Measurements from ENCODE around the gene TEX11.

DNA sequence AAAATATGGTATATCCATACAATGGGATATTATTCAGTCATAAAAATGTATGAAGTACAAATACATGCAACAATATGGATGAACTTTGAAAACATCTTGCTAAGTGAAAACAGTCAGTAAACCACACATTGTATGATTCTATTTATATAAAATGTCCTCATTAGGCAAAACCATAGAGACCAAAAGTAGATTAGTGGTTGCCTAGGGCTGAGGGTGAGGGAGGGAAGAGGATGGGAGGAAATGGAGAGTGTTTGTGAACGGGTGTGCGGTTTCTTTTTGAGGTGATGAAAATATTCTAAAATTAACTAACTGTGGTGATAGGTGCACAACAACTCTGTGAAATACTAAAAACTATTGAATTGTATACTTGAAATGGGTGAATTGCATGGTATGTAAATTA is 29.6 kb downstream of the TEX11 start:
- TF ChIP-seq, protein P1, sequence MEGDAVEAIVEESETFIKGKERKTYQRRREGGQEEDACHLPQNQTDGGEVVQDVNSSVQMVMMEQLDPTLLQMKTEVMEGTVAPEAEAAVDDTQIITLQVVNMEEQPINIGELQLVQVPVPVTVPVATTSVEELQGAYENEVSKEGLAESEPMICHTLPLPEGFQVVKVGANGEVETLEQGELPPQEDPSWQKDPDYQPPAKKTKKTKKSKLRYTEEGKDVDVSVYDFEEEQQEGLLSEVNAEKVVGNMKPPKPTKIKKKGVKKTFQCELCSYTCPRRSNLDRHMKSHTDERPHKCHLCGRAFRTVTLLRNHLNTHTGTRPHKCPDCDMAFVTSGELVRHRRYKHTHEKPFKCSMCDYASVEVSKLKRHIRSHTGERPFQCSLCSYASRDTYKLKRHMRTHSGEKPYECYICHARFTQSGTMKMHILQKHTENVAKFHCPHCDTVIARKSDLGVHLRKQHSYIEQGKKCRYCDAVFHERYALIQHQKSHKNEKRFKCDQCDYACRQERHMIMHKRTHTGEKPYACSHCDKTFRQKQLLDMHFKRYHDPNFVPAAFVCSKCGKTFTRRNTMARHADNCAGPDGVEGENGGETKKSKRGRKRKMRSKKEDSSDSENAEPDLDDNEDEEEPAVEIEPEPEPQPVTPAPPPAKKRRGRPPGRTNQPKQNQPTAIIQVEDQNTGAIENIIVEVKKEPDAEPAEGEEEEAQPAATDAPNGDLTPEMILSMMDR (IDR thresholded peaks at IDR 0.05; ENCODE audit: insufficient read depth, low read length, poor library complexity, severe bottlenecking), result no peak
- no peak for TF ChIP-seq EZH2phosphoT487 (conservative IDR thresholded peaks at IDR 0.05; ENCODE audit: low read length)
